EL (cell line): ENCODE data around the gene NOS1AP.

ENCODE experiments used
- DNase-seq: peaks from one replicate; pipeline ENCODE4 v3.0.0-alpha.2; 2016

Gene NOS1AP

DNA sequence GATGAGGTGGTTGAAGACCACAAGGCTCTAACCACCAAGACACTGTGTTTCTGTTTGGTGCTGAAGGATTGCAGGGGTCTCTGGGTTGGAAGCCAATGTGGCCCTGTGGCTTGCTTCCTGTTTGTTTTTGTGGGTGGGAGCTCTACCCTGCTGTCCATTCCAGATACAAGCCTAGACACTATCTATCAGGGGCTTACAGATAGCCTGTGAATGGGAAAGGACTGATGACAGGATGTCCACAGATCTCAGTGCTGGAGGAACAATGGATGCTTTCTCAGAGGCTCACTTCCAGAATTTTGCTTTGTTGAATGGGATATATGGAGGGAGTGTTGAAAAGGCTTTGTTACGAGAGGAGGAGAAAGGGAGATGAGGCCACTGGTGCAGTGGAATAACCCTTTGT is 69.7 kb downstream of the NOS1AP start:
- DNase-seq, result no peak

- DNase-seq, result peak; percentile 82
These were observed 72.0 kb downstream of the NOS1AP start for GRCh38 chr1:162141281-162142054.

- DNase-seq, result no peak
These were observed 73.5 kb downstream of the NOS1AP start for GRCh38 chr1:162142968-162143367.

DNA sequence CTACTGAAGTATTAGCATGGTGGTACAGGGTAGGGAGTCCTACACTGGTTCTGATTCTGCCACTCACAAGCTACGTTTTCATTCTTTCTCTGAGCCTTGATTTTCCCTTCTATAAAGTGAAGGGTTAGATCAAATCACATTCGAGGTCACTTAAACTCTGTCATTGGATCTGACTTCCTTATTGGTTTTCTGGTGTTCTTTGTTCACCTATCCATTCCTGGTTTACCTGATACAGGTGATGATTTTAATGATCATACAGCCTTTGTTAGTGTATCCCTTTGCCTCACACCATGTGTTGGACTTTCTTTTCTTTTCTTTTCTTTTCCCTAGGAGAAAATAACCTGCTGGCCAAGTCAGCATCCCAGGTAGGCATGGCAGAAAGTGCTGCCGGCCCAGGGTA is 74.8 kb downstream of the NOS1AP start:
- DNase-seq, result no peak

- DNase-seq, result no peak
These were observed 75.4 kb downstream of the NOS1AP start for GRCh38 chr1:162144853-162145252.

DNA sequence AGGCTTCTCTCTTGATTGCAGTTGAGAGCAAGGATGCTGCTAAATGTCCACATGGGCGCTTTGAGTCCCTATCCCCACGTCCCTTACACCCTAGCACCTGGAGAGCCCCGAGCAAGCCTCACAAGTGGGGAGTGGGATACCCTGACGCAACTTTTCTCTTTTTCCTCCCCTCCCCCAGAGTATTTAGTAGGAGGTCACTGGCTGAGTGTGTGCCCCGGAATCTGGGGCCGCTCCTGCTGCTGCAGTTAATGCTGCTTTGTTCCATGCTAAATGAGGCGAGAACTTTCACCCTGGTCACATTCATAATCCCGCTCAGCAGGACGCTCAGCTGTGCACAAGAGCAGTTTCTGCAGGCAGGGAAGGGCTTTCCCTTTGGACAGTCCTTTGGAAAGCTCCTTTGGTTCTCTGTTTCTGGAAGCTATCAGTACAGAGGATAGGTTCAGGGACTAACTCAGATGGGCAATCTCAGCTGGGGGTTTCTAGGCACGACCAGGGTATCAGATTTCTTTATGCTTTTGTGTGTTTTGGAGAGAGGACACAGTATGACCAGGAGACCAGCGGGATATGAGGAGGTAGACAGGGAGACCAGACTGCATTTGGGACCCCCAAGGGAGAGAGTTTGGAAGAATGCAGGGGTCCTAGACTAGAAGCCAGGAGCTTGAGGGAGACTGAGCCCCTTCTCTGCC is 75.9 kb downstream of the NOS1AP start:
- no peak for DNase-seq

DNA sequence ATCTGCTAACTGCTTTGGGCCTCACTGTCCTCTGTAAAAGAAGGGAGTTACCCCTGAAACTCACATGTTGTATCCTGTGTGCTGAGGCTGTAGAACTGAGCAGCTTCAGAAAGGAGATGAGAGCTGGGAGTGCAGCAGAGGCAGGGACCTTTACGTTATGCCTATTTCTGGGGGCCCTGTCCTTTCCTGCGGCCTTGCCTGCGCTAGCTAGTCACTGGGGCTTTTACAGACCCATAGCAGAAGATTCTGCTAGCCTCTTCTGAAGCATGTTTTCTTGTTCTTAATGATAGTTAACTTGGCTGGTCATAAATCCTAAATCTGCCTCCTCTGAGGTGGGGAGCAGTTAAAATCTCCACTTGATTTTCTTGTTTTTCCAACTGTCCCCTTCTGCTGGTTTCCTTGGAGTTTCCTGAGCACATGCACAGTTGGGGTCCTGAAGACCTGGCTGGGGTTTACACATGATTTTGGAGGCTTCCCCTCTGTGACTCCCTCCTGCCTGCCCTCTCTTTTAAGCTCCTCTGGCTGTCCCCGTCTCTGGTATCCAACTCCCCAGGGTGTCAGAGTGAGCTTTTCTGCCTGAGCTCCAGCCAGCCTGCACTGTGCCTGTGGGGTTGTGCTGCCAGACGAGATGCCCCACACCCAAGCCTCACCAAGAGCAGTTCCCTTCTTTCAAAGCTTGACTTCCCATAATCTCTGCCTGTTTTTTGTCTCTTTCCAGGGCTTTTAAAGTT is 76.6 kb downstream of the NOS1AP start:
- DNase-seq, result no peak

DNA sequence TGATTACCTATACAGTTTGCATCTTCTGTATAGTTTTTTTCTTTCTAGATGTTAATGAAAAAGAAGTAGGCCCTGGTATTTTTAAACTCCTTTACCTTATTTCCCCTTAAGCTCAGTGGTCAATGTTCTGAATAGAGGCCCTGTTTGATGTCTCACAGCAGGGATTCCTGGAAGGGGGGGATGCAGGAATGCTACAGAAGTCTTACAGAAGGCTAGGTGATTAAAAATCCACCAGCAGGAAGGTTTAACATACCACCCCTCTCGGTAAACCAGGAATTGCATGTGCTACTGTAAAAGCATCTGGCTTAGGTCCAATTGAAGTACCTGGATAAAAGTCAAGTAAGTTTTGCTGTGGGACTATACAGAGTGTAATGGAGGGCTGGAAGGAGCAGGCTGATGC is 78.3 kb downstream of the NOS1AP start:
- DNase-seq, result no peak

GRCh38 chr1:162150112-162150511 is 80.6 kb downstream of the NOS1AP start:
- no peak for DNase-seq

- DNase-seq, result peak; percentile 12
These were observed 82.7 kb downstream of the NOS1AP start for GRCh38 chr1:162151900-162152829.

GRCh38 chr1:162153374-162153773 is 83.9 kb downstream of the NOS1AP start:
- DNase-seq, result no peak

GRCh38 chr1:162157469-162157868 is 88.0 kb downstream of the NOS1AP start:
- no peak for DNase-seq

DNA sequence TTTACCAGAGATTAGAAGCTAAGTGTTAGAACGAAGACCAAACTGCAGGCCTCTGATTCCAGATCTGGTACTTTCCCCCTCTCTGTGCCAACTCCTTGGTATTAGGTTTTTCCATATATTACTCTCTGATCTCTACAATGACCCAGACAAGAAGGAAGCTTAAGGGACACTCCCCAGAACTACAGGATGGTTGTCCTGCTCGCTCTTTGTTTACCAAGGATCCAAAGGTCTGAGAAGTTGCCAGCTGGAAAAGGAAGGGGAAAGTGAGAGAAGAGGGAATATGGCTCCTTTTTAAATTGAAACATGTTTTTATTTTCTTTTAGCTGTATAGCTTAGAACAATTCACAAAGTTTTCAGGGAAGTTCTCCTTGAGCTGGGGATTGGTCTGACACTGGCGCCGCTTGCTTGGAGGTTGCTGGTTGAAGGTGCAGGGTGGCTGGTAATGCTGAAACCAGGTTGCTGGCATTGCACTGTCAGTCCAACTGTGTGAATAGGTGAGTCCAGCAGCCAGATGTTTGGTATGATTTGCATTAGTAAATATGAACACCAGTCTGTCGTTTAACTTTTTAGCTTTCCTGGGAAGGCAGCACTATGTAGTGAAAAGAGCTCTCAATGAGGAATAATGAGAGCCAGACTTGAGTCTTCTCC is 89.3 kb downstream of the NOS1AP start:
- no peak for DNase-seq

GRCh38 chr1:162159515-162159914 is 90.0 kb downstream of the NOS1AP start:
- DNase-seq, result no peak

DNA sequence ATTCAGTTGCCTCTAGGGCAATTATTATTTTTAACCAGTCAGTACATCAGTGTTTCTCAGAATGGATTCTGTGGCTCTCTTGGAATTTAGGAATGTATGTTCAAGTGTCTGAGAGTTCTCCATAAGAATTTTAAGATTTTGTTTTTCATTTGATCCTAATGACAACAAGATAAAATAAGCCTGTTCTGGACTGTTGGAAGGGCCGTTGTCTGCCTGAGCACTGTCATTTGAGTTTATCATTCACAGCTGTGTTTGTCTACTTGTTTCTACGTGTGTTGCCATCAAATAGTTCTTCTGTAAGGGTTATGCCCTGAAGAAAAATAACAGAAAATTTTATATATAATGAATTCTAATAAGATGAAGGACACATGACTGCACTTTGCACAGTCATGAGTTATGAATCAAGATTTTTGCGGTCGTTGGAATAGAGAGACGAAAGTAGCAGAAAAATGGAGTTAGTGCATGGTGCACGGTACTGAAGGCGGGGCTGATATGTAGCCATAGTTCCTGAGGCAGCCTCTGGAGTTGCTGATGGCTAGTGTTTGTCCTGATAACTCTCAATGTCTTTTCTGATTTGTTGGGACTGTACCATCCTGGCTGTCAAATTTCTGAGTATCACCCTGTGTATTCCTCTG is 92.5 kb downstream of the NOS1AP start:
- DNase-seq, result peak; percentile 26

GRCh38 chr1:162165528-162165927 is 96.0 kb downstream of the NOS1AP start:
- no peak for DNase-seq

GRCh38 chr1:162166917-162167615 is 97.6 kb downstream of the NOS1AP start:
- no peak for DNase-seq

DNA sequence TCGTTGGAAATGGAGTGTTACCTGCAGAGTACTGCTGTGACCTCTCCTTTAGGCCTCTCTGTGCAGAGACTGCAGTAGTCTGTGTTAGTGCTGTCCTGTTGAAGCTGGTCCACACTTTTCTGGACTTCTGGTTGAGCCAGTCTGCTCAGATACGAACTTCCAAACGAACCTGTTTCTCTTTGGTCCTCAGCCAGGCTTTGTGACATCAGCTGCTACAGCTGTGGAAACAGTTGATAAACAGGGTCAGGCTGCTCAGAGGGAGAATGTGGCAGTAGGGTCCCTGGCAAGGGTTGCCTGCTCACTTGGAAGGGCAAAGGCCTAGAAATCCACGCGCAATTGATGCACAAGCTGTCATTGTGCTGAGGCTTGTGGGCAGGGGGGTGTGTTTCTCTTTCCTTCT is 98.8 kb downstream of the NOS1AP start:
- DNase-seq, result no peak

- DNase-seq, result peak; percentile 23
These were observed 99.7 kb downstream of the NOS1AP start for GRCh38 chr1:162169031-162169790.

DNA sequence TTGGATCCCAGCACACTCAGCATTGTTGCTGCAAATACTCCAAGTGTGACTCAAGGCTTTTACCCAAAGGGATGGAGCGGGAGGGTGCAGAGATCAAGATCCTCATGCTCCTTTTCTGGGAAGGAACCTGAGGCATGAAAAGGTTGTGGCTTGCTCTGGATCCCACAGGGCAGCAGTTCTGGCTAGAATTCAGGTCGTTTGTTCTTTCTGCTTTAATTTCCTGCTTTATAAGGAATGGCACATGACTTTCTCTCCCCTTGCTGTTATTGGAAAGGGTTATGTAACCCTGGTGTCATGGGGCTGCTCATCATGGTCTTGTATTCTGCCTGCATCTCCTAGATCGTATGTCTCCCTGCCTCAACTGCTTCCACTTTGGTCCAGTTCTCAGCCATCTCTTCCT is 101.6 kb downstream of the NOS1AP start:
- peak; percentile 53 for DNase-seq
